ENCODE results near the gene CDCP2. TPM values are rescaled to one million over a fixed set of nuclear protein-coding genes. Genes with fewer than 3 reads are reported as not detected.

Gene CDCP2
- not detected for polyA plus RNA-seq
- long read RNA-seq, donor 1: 0 reads
- long read RNA-seq, donor 2: 0 reads
- long read RNA-seq, donor 3: 0 reads
- long read RNA-seq, donor 4: 0 reads
- long read RNA-seq, donor 5: 0 reads
- long read RNA-seq, donor 6: 0 reads
- long read RNA-seq, donor 7: 0 reads
- long read RNA-seq, donor 8: 0 reads
- long read RNA-seq, donor 9: 0 reads
- long read RNA-seq, donor 10: 0 reads
- long read RNA-seq, donor 11: 0 reads

- H3K27ac ChIP-seq (ENCODE audit: low read length): no peak within 1 kb of the TSS
- no peaks in the 10 kb centered on the region for H3K36me3 ChIP-seq (ENCODE audit: control insufficient read depth, insufficient read depth, low read length)
- peaks cover 8% of the 10 kb centered on the region for H3K4me1 ChIP-seq (ENCODE audit: control insufficient read depth, insufficient read depth, low read length)
- no peak for DNase-seq
- H3K4me3 ChIP-seq (ENCODE audit: low read length): no peak within 1 kb of the TSS
- H3K9me3 ChIP-seq (ENCODE audit: control insufficient read depth, low read depth, low read length): no peaks in the 10 kb centered on the region
- WGBS (ENCODE audit: insufficient coverage, low lambda C conversion rate): no CpG with 5 or more reads among the region's 5 CpGs
- no peaks in the 10 kb centered on the region for H3K27me3 ChIP-seq (ENCODE audit: control insufficient read depth, insufficient read depth, low read length)
Measured at GRCh38 chr1:54152696-54153095, at the start of gene CDCP2. TSS of gene CDCP2 (minus strand) at chr1:54153000. CDS start at chr1:54152922, 78 bp downstream.

- Histone ChIP-seq H3K9me3 (ENCODE audit: control insufficient read depth, low read depth, low read length) (no peaks in the 10 kb centered on the region), H3K4me1 (ENCODE audit: control insufficient read depth, insufficient read depth, low read length) (peaks cover 17% of the 10 kb centered on the region), H3K27ac (ENCODE audit: low read length) (peak overlapping the region; percentile 91), H3K36me3 (ENCODE audit: control insufficient read depth, insufficient read depth, low read length) (peaks cover 21% of the 10 kb centered on the region), H3K4me3 (ENCODE audit: low read length) (peak overlapping the region; percentile 96), H3K27me3 (ENCODE audit: control insufficient read depth, insufficient read depth, low read length) (no peaks in the 10 kb centered on the region)
- WGBS (ENCODE audit: insufficient coverage, low lambda C conversion rate): no CpG with 5 or more reads among the region's 15 CpGs
- peak in 1 of 2 donors; percentile 41 for DNase-seq
Measured at GRCh38 chr1:54200519-54200997, 47.8 kb upstream of the CDCP2 start.

- peak; percentile 94 to 99 for DNase-seq
- no peaks in the 10 kb centered on the region for H3K9me3 ChIP-seq (ENCODE audit: control insufficient read depth, low read depth, low read length)
- H3K36me3 ChIP-seq (ENCODE audit: control insufficient read depth, insufficient read depth, low read length): peaks cover 21% of the 10 kb centered on the region
- peak within 1 kb of the TSS; percentile 91 for H3K27ac ChIP-seq (ENCODE audit: low read length)
- no peaks in the 10 kb centered on the region for H3K27me3 ChIP-seq (ENCODE audit: control insufficient read depth, insufficient read depth, low read length)
- peaks cover 17% of the 10 kb centered on the region for H3K4me1 ChIP-seq (ENCODE audit: control insufficient read depth, insufficient read depth, low read length)
- WGBS (ENCODE audit: insufficient coverage, low lambda C conversion rate): no CpG with 5 or more reads among the region's 51 CpGs
- H3K4me3 ChIP-seq (ENCODE audit: low read length): peak within 1 kb of the TSS; percentile 96
Measured at GRCh38 chr1:54199765-54200518, 47.1 kb upstream of the CDCP2 start, which contains the start of the genes CYB5RL and MRPL37. TSS of gene CYB5RL (minus strand) at chr1:54200030. CDS start at chr1:54195616, 4,414 bp downstream. TSS of gene MRPL37 (plus strand) at chr1:54200167. CDS start at chr1:54200244, 77 bp downstream.

- DNase-seq: peak; percentile 61 to 84
- Histone ChIP-seq H3K4me3 (ENCODE audit: low read length) (peak overlapping the region; percentile 96), H3K27ac (ENCODE audit: low read length) (peak overlapping the region; percentile 91), H3K9me3 (ENCODE audit: control insufficient read depth, low read depth, low read length) (no peaks in the 10 kb centered on the region), H3K4me1 (ENCODE audit: control insufficient read depth, insufficient read depth, low read length) (peaks cover 17% of the 10 kb centered on the region), H3K27me3 (ENCODE audit: control insufficient read depth, insufficient read depth, low read length) (no peaks in the 10 kb centered on the region), H3K36me3 (ENCODE audit: control insufficient read depth, insufficient read depth, low read length) (peaks cover 21% of the 10 kb centered on the region)
- no CpG with 5 or more reads among the region's 17 CpGs for WGBS (ENCODE audit: insufficient coverage, low lambda C conversion rate)
Measured at GRCh38 chr1:54199151-54199764, 46.5 kb upstream of the CDCP2 start.

GRCh38 chr1:54193453-54193852 is 40.7 kb upstream of the CDCP2 start:
- 96% methylated on average over 4 of the region's 5 CpGs for WGBS (ENCODE audit: insufficient coverage, low lambda C conversion rate)
- no peaks in the 10 kb centered on the region for H3K9me3 ChIP-seq (ENCODE audit: control insufficient read depth, low read depth, low read length)
- no peak for DNase-seq
- H3K4me3 ChIP-seq (ENCODE audit: low read length): no peak overlapping the region
- H3K27ac ChIP-seq (ENCODE audit: low read length): no peak overlapping the region
- H3K4me1 ChIP-seq (ENCODE audit: control insufficient read depth, insufficient read depth, low read length): no peaks in the 10 kb centered on the region
- no peaks in the 10 kb centered on the region for H3K27me3 ChIP-seq (ENCODE audit: control insufficient read depth, insufficient read depth, low read length)
- peaks cover 53% of the 10 kb centered on the region for H3K36me3 ChIP-seq (ENCODE audit: control insufficient read depth, insufficient read depth, low read length)

GRCh38 chr1:54191525-54191924 is 38.7 kb upstream of the CDCP2 start:
- no peaks in the 10 kb centered on the region for H3K27me3 ChIP-seq (ENCODE audit: control insufficient read depth, insufficient read depth, low read length)
- H3K27ac ChIP-seq (ENCODE audit: low read length): no peak overlapping the region
- no CpG with 5 or more reads among the region's 1 CpG for WGBS (ENCODE audit: insufficient coverage, low lambda C conversion rate)
- no peak overlapping the region for H3K4me3 ChIP-seq (ENCODE audit: low read length)
- no peak for DNase-seq
- H3K9me3 ChIP-seq (ENCODE audit: control insufficient read depth, low read depth, low read length): no peaks in the 10 kb centered on the region
- peaks cover 57% of the 10 kb centered on the region for H3K36me3 ChIP-seq (ENCODE audit: control insufficient read depth, insufficient read depth, low read length)
- no peaks in the 10 kb centered on the region for H3K4me1 ChIP-seq (ENCODE audit: control insufficient read depth, insufficient read depth, low read length)

- H3K4me3 ChIP-seq (ENCODE audit: low read length): no peak overlapping the region
- no CpG with 5 or more reads among the region's 9 CpGs for WGBS (ENCODE audit: insufficient coverage, low lambda C conversion rate)
- no peak for DNase-seq
- no peak overlapping the region for H3K27ac ChIP-seq (ENCODE audit: low read length)
- H3K9me3 ChIP-seq (ENCODE audit: control insufficient read depth, low read depth, low read length): no peaks in the 10 kb centered on the region
- H3K4me1 ChIP-seq (ENCODE audit: control insufficient read depth, insufficient read depth, low read length): no peaks in the 10 kb centered on the region
- H3K27me3 ChIP-seq (ENCODE audit: control insufficient read depth, insufficient read depth, low read length): no peaks in the 10 kb centered on the region
- H3K36me3 ChIP-seq (ENCODE audit: control insufficient read depth, insufficient read depth, low read length): peaks cover 53% of the 10 kb centered on the region
Measured at GRCh38 chr1:54190526-54190925, 37.7 kb upstream of the CDCP2 start.

GRCh38 chr1:54188291-54188690 is 35.5 kb upstream of the CDCP2 start:
- Histone ChIP-seq H3K9me3 (ENCODE audit: control insufficient read depth, low read depth, low read length) (no peaks in the 10 kb centered on the region), H3K36me3 (ENCODE audit: control insufficient read depth, insufficient read depth, low read length) (peaks cover 36% of the 10 kb centered on the region), H3K4me3 (ENCODE audit: low read length) (no peak overlapping the region), H3K4me1 (ENCODE audit: control insufficient read depth, insufficient read depth, low read length) (no peaks in the 10 kb centered on the region), H3K27ac (ENCODE audit: low read length) (no peak overlapping the region), H3K27me3 (ENCODE audit: control insufficient read depth, insufficient read depth, low read length) (no peaks in the 10 kb centered on the region)
- no CpG with 5 or more reads among the region's 1 CpG for WGBS (ENCODE audit: insufficient coverage, low lambda C conversion rate)
- DNase-seq: no peak

GRCh38 chr1:54186056-54186455 is 33.3 kb upstream of the CDCP2 start:
- Histone ChIP-seq H3K27ac (ENCODE audit: low read length) (no peak overlapping the region), H3K36me3 (ENCODE audit: control insufficient read depth, insufficient read depth, low read length) (peaks cover 22% of the 10 kb centered on the region), H3K4me1 (ENCODE audit: control insufficient read depth, insufficient read depth, low read length) (no peaks in the 10 kb centered on the region), H3K4me3 (ENCODE audit: low read length) (no peak overlapping the region), H3K9me3 (ENCODE audit: control insufficient read depth, low read depth, low read length) (no peaks in the 10 kb centered on the region), H3K27me3 (ENCODE audit: control insufficient read depth, insufficient read depth, low read length) (no peaks in the 10 kb centered on the region)
- no CpG with 5 or more reads among the region's 3 CpGs for WGBS (ENCODE audit: insufficient coverage, low lambda C conversion rate)
- no peak for DNase-seq

GRCh38 chr1:54180701-54181360 is 28.0 kb upstream of the CDCP2 start:
- WGBS (ENCODE audit: insufficient coverage, low lambda C conversion rate): no CpG with 5 or more reads among the region's 5 CpGs

More at GRCh38 chr1:54180701-54181360, 28.0 kb upstream of the CDCP2 start:
- no peak for DNase-seq
- Histone ChIP-seq H3K4me1 (ENCODE audit: control insufficient read depth, insufficient read depth, low read length) (no peaks in the 10 kb centered on the region), H3K9me3 (ENCODE audit: control insufficient read depth, low read depth, low read length) (no peaks in the 10 kb centered on the region), H3K27me3 (ENCODE audit: control insufficient read depth, insufficient read depth, low read length) (no peaks in the 10 kb centered on the region), H3K4me3 (ENCODE audit: low read length) (no peak overlapping the region), H3K36me3 (ENCODE audit: control insufficient read depth, insufficient read depth, low read length) (peaks cover 3% of the 10 kb centered on the region), H3K27ac (ENCODE audit: low read length) (no peak overlapping the region)
